IMR-90 (cell line): ENCODE data around the gene PNKP. TPM values are rescaled to one million over a fixed set of nuclear protein-coding genes. Genes with fewer than 3 reads are reported as not detected.

Experiments
- ATAC-seq: fragments of 200-7000 bp; cut with Tn5 transposase; 2 replicates; pipeline ENCODE4 v1.9.1; 2020; ENCODE audit warnings: low read depth, mild to moderate bottlenecking, moderate library complexity
- BruUV-seq: library from RNA; stranded (reverse); fragments of 400-500 nt; replicated peaks from 2 replicates; lab custom pipeline; 2021; lab: Mats Ljungman, UMichigan
- CTCF ChIA-PET: fragments of 300-600 bp; formaldehyde crosslinking; extraction: SDS; loops from one replicate; lab custom pipeline; 2021; ENCODE audit warnings: antibody characterized with exemption; lab: Yijun Ruan, JAX
- POLR2A ChIA-PET: fragments of 300-600 bp; sonication (Branson Sonifier 250); formaldehyde crosslinking; loops from one replicate; lab custom pipeline; 2022; ENCODE audit warnings: antibody characterized with exemption; ENCODE audit not compliant: unreplicated experiment; lab: Charles Lee
- DNase-seq: peaks from one replicate; pipeline ENCODE4 v3.0.0; 2013
- H2AFZ ChIP-seq: replicated peaks from 2 replicates; pipeline ENCODE3; 2013; ENCODE audit warnings: low read length, mild to moderate bottlenecking; ENCODE audit not compliant: poor library complexity
- H2AK5ac ChIP-seq: 2 replicates; pipeline ENCODE4 v1.6.1; 2013; ENCODE audit warnings: low read depth, low read length, inconsistent platforms
- H2AK9ac ChIP-seq: replicated peaks from 2 replicates; pipeline ENCODE3; 2013; ENCODE audit warnings: mild to moderate bottlenecking, low read depth, low read length, moderate library complexity; ENCODE audit not compliant: poor library complexity
- H2BK120ac ChIP-seq: 2 replicates; pipeline ENCODE4 v1.6.1; 2013; ENCODE audit warnings: low read depth, low read length, inconsistent platforms
- H2BK15ac ChIP-seq: 3 replicates; pipeline ENCODE4 v1.6.1; 2013; ENCODE audit warnings: low read depth, low read length, inconsistent platforms
- H2BK20ac ChIP-seq: 2 replicates; pipeline ENCODE4 v1.6.1; 2013; ENCODE audit warnings: low read depth, mild to moderate bottlenecking, inconsistent platforms, low read length, moderate library complexity
- H2BK5ac ChIP-seq: 2 replicates; pipeline ENCODE4 v1.6.1; 2013; ENCODE audit warnings: mild to moderate bottlenecking, low read depth, low read length, inconsistent platforms; ENCODE audit not compliant: poor library complexity, severe bottlenecking
- H3K14ac ChIP-seq: replicated peaks from 2 replicates; pipeline ENCODE4 v1.6.1; 2013; ENCODE audit warnings: low read depth, low read length, inconsistent platforms
- H3K18ac ChIP-seq: 2 replicates; pipeline ENCODE4 v1.6.1; 2013; ENCODE audit warnings: low read depth, low read length, control low read depth
- H3K23ac ChIP-seq: 2 replicates; pipeline ENCODE4 v1.6.1; 2013; ENCODE audit warnings: low read depth, low read length, inconsistent platforms
- H3K27ac ChIP-seq: 2 replicates; pipeline ENCODE4 v1.5.1; 2013; ENCODE audit warnings: mild to moderate bottlenecking, control low read depth, low read length; ENCODE audit not compliant: insufficient read depth
- H3K27me3 ChIP-seq: 2 replicates; pipeline ENCODE4 v1.6.1; 2013; ENCODE audit warnings: low read length; ENCODE audit not compliant: control insufficient read depth, insufficient read depth
- H3K36me3 ChIP-seq: 2 replicates; pipeline ENCODE4 v1.6.1; 2013; ENCODE audit warnings: low read length, mixed read lengths; ENCODE audit not compliant: control insufficient read depth, insufficient read depth
- H3K4ac ChIP-seq: 2 replicates; pipeline ENCODE4 v1.6.1; 2013; ENCODE audit warnings: low read depth, low read length, inconsistent platforms
- H3K4me1 ChIP-seq: 2 replicates; pipeline ENCODE4 v1.6.1; 2013; ENCODE audit warnings: low read length, mixed read lengths; ENCODE audit not compliant: control insufficient read depth, insufficient read depth
- H3K4me2 ChIP-seq: 2 replicates; pipeline ENCODE4 v1.6.1; 2013; ENCODE audit warnings: low read depth, mild to moderate bottlenecking, control low read depth, low read length, moderate library complexity
- H3K4me3 ChIP-seq: 2 replicates; pipeline ENCODE4 v1.5.1; 2013; ENCODE audit warnings: low read depth, mild to moderate bottlenecking, control low read depth, low read length, moderate library complexity; ENCODE audit not compliant: insufficient read depth
- H3K56ac ChIP-seq: 2 replicates; pipeline ENCODE4 v1.6.1; 2013; ENCODE audit warnings: low read length, inconsistent platforms; ENCODE audit not compliant: insufficient read depth; ENCODE audit errors: extremely low read depth
- H3K79me1 ChIP-seq, 2 experiments: 2 replicates each; pipeline ENCODE4 v1.6.1; 2013; ENCODE audit warnings: low read length in 2 of 2, inconsistent platforms in 1 of 2, low read depth in 1 of 2
- H3K9ac ChIP-seq: 2 replicates; pipeline ENCODE4 v1.6.1; 2013; ENCODE audit warnings: low read depth, low read length, control low read depth
- H3K9me1 ChIP-seq: 2 replicates; pipeline ENCODE4 v1.6.1; 2013; ENCODE audit warnings: low read length, inconsistent platforms; ENCODE audit not compliant: insufficient read depth
- H3K9me3 ChIP-seq: 2 replicates; pipeline ENCODE4 v1.6.1; 2013; ENCODE audit warnings: low read length; ENCODE audit not compliant: control insufficient read depth, insufficient read depth
- H4K20me1 ChIP-seq: 2 replicates; pipeline ENCODE4 v1.6.1; 2013; ENCODE audit warnings: low read length, inconsistent platforms; ENCODE audit not compliant: insufficient read depth
- H4K5ac ChIP-seq: 2 replicates; pipeline ENCODE4 v1.6.1; 2013; ENCODE audit warnings: mild to moderate bottlenecking, low read depth, low read length, control low read depth
- H4K8ac ChIP-seq, 2 experiments: 2 replicates each; pipeline ENCODE4 v1.6.1; 2013; ENCODE audit warnings: low read depth in 2 of 2, low read length in 2 of 2, control low read depth in 1 of 2, inconsistent platforms in 1 of 2
- H4K91ac ChIP-seq: 2 replicates; pipeline ENCODE4 v1.6.1; 2013; ENCODE audit warnings: low read depth, low read length, inconsistent platforms; ENCODE audit not compliant: insufficient read depth
- CEBPB ChIP-seq: IDR thresholded peaks from 2 replicates; pipeline ENCODE4 v1.6.1; 2012; ENCODE audit warnings: low read depth, low read length, improper control_type of control experiment
- CTCF ChIP-seq: conservative IDR thresholded peaks from 2 replicates; pipeline ENCODE4 v1.5.1; 2012; ENCODE audit warnings: mild to moderate bottlenecking, low read depth, low read length, improper control_type of control experiment
- MAZ ChIP-seq: IDR thresholded peaks from 2 replicates; pipeline ENCODE4 v1.6.1; 2012; ENCODE audit warnings: low read depth, mild to moderate bottlenecking, low read length, improper control_type of control experiment, moderate library complexity, borderline replicate concordance
- MXI1 ChIP-seq: IDR thresholded peaks from 2 replicates; pipeline ENCODE4 v1.6.1; 2012; ENCODE audit warnings: low read depth, mild to moderate bottlenecking, low read length, moderate library complexity, borderline replicate concordance
- NFE2L2 ChIP-seq: fragments of 150-350 bp; IDR thresholded peaks from 2 replicates; pipeline ENCODE4 v1.6.1; 2016; ENCODE audit warnings: low read depth, mild to moderate bottlenecking, low read length
- POLR2A ChIP-seq: IDR thresholded peaks from 2 replicates; pipeline ENCODE4 v1.6.1; 2012; ENCODE audit warnings: mild to moderate bottlenecking, low read depth, low read length
- RAD21 ChIP-seq: IDR thresholded peaks from 2 replicates; pipeline ENCODE4 v1.6.1; 2012; ENCODE audit warnings: low read length, improper control_type of control experiment
- RCOR1 ChIP-seq: IDR thresholded peaks from 2 replicates; pipeline ENCODE4 v1.6.1; 2012; ENCODE audit warnings: mild to moderate bottlenecking, low read length, improper control_type of control experiment; ENCODE audit not compliant: insufficient replicate concordance
- RFX5 ChIP-seq: IDR thresholded peaks from 2 replicates; pipeline ENCODE4 v1.8.0; 2012; ENCODE audit warnings: low read depth, mild to moderate bottlenecking, low read length, moderate library complexity
- SMC3 ChIP-seq: fragments of 150-350 bp; IDR thresholded peaks from 2 replicates; pipeline ENCODE4 v1.6.1; 2016; ENCODE audit warnings: low read depth, mild to moderate bottlenecking, antibody characterized with exemption, low read length, moderate library complexity
- WGBS, 2 experiments: methylation state at CpG; one replicate each; pipeline versions ENCODE4 v1.1.5 to v1.1.7; 2013; ENCODE audit warnings: missing lambda C conversion rate in 2 of 2; ENCODE audit not compliant: insufficient read length in 1 of 2; ENCODE audit errors: extremely low coverage in 2 of 2; 5-methylcytosine and 5-hydroxymethylcytosine counted together
- dilution Hi-C: fragments of 300-500 bp; cut with HindIII; formaldehyde crosslinking; loops from one replicate; pipeline ENCODE4 v1.14.3; 2018; ENCODE audit warnings: low sequenced_read_pairs; ENCODE audit not compliant: unreplicated experiment
- in situ Hi-C: fragments of 300-500 bp; cut with MboI; formaldehyde crosslinking; loops from 3 replicates; pipeline ENCODE4 v1.14.3; 2019; ENCODE audit warnings: low sequenced_read_pairs, inconsistent platforms, mixed read lengths
- intact Hi-C: fragments of 100-400 bp; cut with micrococcal nuclease; formaldehyde crosslinking; loops from 2 replicates; pipeline ENCODE4 v1.10.0; 2022
- polyA plus RNA-seq, 3 experiments: library from polyadenylated mRNA; depleted of rRNA; stranded (reverse); fragments of >200 nt; gene quantifications; 2 replicates each; pipeline ENCODE4 v1.2.3, GENCODE V29; 2012; ENCODE audit warnings: low replicate concordance in 1 of 3
- total RNA-seq: library from RNA; depleted of rRNA; stranded (reverse); fragments of >200 nt; gene quantifications from 2 replicates; pipeline ENCODE4 v1.2.3, GENCODE V29; 2012
- TF ChIP-seq, protein P1 (sequence below): fragments of 150-350 bp; IDR thresholded peaks from 2 replicates; pipeline ENCODE4 v1.6.1; 2017; ENCODE audit warnings: mild to moderate bottlenecking, antibody characterized with exemption, low read length, low read depth
- TF ChIP-seq, protein P2 (sequence below): fragments of 150-350 bp; IDR thresholded peaks from 2 replicates; pipeline ENCODE4 v1.6.1; 2016; ENCODE audit warnings: low read depth, mild to moderate bottlenecking, low read length, moderate library complexity, borderline replicate concordance

Gene PNKP
- total and polyA plus RNA-seq, 2 of the 4 experiments (the other 2 are of a cell fraction), result 14.2 to 25.0 TPM

- TF ChIP-seq RCOR1, result no peak
Observed at GRCh38 chr19:49879243-49879963, 12.0 kb upstream of the PNKP start (continued).

DNA sequence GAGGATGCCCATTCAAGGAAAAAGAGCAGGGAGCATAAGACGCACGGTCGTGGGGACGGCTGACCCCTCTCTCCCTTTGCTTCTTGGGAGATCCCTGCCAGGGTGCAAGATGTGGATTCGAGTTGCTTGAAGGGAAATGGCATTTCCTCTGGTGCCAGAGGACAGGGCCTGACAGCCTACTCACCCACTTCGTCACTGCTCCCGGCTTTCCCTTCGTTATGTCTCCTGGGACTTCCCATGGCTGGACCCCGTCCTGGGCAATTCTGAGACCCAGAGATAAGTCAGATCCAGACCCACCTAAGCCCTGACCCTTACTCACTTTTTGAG lies 11.3 kb upstream of the PNKP start:
- WGBS, 2 experiments, result no CpG with 5 or more reads among the region's 9 CpGs
- Histone ChIP-seq H4K8ac (peak overlapping the region in 1 of 2 experiments; percentile 29; a peak in 1 of 4 replicates), H3K9me1 (peaks cover 10% of the 10 kb centered on the region), H3K56ac (no peak overlapping the region), H4K5ac (no peak overlapping the region), H4K20me1 (no peaks in the 10 kb centered on the region; the same call in 1 of the 2 replicates), H3K9me3 (peaks cover 6% of the 10 kb centered on the region; the same call in 1 of the 2 replicates), H2BK15ac (no peak overlapping the region), H3K27me3 (no peaks in the 10 kb centered on the region), H2AFZ (peak overlapping the region; percentile 94), H3K14ac (no peak overlapping the region), H3K4me2 (peak overlapping the region; percentile 96), H3K36me3 (peaks cover 40% of the 10 kb centered on the region), H3K4me1 (peaks cover 7% of the 10 kb centered on the region), H3K18ac (no peak overlapping the region), H3K4ac (peak overlapping the region; percentile 19; the same call in 1 of the 2 replicates), H2BK20ac (no peak overlapping the region), H2BK5ac (no peak overlapping the region), H4K91ac (no peak overlapping the region), H2BK120ac (no peak overlapping the region), H3K23ac (no peak overlapping the region), H3K79me1 (peaks cover 22 to 54% of the 10 kb centered on the region in 2 experiments), H3K9ac (peak overlapping the region; percentile 69), H2AK9ac (peak overlapping the region; percentile 91), H2AK5ac (peak overlapping the region; percentile 33; the same call in 1 of the 2 replicates), H3K4me3 (peak overlapping the region; percentile 63; the same call in 1 of the 2 replicates), H3K27ac (no peak overlapping the region)
- DNase-seq (no peak), ATAC-seq (no peak)
- intact Hi-C loops (loop anchor here (5.0 kb wide), 1 partner anchor 149 kb away; the partner anchor contains the start of genes VRK3 and ZNF473), dilution Hi-C loops (no loop called here), in situ Hi-C loops (no loop called here)
- CTCF ChIA-PET, result no interaction called here
- no TSS peak for BruUV-seq
- POLR2A ChIA-PET, result no interaction called here
- TF ChIP-seq MAZ (no peak), MXI1 (no peak), CEBPB (no peak), RFX5 (no peak), SMC3 (no peak), CTCF (no peak), POLR2A (no peak), RAD21 (no peak), NFE2L2 (no peak), RCOR1 (no peak)
- TF ChIP-seq, protein P1, sequence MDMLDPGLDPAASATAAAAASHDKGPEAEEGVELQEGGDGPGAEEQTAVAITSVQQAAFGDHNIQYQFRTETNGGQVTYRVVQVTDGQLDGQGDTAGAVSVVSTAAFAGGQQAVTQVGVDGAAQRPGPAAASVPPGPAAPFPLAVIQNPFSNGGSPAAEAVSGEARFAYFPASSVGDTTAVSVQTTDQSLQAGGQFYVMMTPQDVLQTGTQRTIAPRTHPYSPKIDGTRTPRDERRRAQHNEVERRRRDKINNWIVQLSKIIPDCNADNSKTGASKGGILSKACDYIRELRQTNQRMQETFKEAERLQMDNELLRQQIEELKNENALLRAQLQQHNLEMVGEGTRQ, result no peak
- TF ChIP-seq, protein P2, sequence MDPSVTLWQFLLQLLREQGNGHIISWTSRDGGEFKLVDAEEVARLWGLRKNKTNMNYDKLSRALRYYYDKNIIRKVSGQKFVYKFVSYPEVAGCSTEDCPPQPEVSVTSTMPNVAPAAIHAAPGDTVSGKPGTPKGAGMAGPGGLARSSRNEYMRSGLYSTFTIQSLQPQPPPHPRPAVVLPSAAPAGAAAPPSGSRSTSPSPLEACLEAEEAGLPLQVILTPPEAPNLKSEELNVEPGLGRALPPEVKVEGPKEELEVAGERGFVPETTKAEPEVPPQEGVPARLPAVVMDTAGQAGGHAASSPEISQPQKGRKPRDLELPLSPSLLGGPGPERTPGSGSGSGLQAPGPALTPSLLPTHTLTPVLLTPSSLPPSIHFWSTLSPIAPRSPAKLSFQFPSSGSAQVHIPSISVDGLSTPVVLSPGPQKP, result no peak
